ENCODE data around the gene AIG1.
A peak's percentile ranks its signal among the peaks of the same experiment; 100 is the strongest.
"Not testable (repeated sequence)": the region's sequence is repeated elsewhere in the genome, so short reads cannot be mapped to it uniquely, and the experiment has no call there.

AIG1 gene

DNA sequence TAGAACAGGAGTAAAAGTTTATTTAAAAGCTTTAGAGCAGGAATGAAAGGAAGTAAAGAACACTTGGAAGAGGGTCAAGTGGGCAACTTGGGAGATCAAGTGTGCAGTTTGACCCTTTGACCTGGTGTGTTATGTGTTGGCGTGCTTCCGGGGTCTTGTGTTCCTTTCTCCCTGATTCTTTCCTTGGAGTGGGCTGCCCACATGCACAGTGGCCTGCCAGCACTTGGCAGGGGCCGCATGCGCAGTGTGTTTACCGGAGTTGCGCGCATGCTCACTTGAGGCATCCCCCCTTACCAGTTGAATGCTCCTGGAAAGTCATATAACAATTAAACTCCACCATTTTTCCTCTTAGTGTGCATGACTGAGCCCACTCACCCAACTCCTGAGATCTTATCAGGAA lies 229.5 kb downstream of the AIG1 start:
- no peak overlapping the region for H3K27ac Mint-ChIP-seq
- no peaks in the 10 kb centered on the region for H3K4me1 Mint-ChIP-seq
- DNase-seq (no peak), ATAC-seq (no peak)
- no peaks in the 10 kb centered on the region for H3K9me3 Mint-ChIP-seq
- no peaks in the 10 kb centered on the region for H3K27me3 Mint-ChIP-seq
- H3K36me3 Mint-ChIP-seq (ENCODE audit: low read depth): no peaks in the 10 kb centered on the region
- no peak overlapping the region for H3K4me3 Mint-ChIP-seq

DNA sequence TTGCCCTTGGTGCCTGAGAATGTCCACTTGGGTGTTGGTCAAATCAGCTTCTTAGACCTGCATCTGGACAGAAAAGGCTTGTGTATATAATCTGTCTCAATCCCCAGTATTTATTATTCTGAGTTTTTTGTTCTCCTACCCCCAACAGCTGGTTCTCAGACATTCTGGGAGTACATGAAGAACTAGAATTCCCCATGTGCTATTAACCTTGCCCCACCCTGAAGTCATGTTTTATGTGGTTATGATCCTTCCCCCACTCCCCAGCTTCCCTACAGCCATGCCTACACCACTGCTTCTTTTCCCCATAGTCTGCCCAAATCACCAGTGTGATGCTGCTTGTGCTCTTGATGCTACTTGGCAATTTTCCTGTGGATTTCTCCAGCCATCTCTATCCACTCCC lies 232.8 kb downstream of the AIG1 start:
- no peak for DNase-seq
- H3K27me3 Mint-ChIP-seq: no peaks in the 10 kb centered on the region
- H3K27ac Mint-ChIP-seq: no peak overlapping the region
- no peaks in the 10 kb centered on the region for H3K36me3 Mint-ChIP-seq (ENCODE audit: low read depth)
- no peak overlapping the region for H3K4me3 Mint-ChIP-seq
- H3K4me1 Mint-ChIP-seq: no peaks in the 10 kb centered on the region
- no peaks in the 10 kb centered on the region for H3K9me3 Mint-ChIP-seq
- ATAC-seq: no peak

DNA sequence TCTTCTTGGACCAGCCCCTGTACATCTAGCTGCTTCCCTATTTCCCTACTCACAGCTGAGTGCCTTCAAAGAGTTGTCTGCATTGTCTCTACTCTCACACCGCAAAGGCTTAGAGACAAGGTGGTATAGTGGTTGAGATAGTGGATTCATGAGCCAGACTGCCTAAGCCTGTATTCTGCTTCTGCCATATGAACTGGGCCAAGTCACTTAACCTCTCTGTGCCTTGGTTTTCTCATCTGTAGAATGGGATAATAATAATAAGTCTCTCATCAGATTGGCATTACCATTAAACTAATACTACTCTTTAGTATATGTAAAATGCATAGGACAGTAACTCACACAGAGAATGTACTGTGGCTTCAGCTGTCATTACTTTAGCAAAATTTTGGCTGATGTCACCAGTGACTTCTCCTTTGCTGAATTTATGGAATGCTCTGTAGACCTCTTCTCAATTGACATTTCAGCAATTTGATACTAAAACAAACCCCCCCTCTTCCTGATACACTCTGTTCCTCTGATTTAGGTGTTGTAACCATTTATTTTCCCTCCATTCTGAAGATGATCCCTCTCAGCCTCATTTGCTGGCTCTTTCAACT lies 233.7 kb downstream of the AIG1 start:
- Mint-ChIP-seq H3K27me3 (no peaks in the 10 kb centered on the region), H3K36me3 (ENCODE audit: low read depth) (no peaks in the 10 kb centered on the region), H3K4me3 (no peak overlapping the region), H3K27ac (no peak overlapping the region), H3K4me1 (no peaks in the 10 kb centered on the region), H3K9me3 (no peaks in the 10 kb centered on the region)
- no peak for DNase-seq
- ATAC-seq: no peak

DNA sequence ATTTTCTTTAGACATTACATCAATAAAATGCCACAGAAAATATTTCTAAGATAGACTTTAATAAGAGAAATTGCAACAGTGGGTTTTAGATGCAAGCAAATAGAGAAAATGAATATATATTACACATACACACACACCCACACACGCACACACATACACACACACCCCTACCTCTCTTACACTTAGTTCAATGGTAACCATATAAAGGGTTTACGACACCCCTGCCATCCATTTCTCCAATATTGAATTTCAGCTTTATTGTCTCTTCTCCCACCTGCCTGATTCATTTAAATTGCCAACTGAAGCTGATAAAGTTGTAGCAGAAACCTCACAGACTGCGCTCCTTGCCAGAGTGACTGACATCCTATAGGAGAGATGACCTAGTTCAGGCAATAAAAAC lies 235.2 kb downstream of the AIG1 start:
- H3K9me3 Mint-ChIP-seq: no peaks in the 10 kb centered on the region
- DNase-seq (no peak), ATAC-seq (no peak)
- H3K4me1 Mint-ChIP-seq: no peaks in the 10 kb centered on the region
- H3K4me3 Mint-ChIP-seq: no peak overlapping the region
- H3K36me3 Mint-ChIP-seq (ENCODE audit: low read depth): no peaks in the 10 kb centered on the region
- no peaks in the 10 kb centered on the region for H3K27me3 Mint-ChIP-seq
- H3K27ac Mint-ChIP-seq: no peak overlapping the region

DNA sequence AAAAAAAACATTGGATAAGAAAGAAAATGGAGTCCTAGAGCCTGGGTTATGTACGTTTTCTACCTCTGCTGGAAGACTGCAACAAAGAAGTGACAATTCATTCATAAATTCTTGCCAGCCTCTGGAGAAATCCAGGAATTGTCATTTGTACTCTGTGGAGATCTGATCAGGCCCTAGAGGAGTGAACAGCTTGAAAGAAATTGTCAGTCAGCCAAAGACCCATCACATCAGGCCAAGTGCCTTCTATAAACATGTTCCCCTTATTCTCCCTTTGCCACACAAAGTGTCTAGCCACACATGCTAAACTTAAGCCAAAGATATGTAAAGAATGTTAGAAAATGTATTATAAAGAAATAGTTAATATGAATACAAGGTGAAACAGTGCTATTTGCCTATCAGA lies 237.4 kb downstream of the AIG1 start:
- H3K36me3 Mint-ChIP-seq (ENCODE audit: low read depth): no peaks in the 10 kb centered on the region
- H3K27ac Mint-ChIP-seq: no peak overlapping the region
- DNase-seq (no peak), ATAC-seq (no peak)
- no peak overlapping the region for H3K4me3 Mint-ChIP-seq
- no peaks in the 10 kb centered on the region for H3K27me3 Mint-ChIP-seq
- no peaks in the 10 kb centered on the region for H3K4me1 Mint-ChIP-seq
- no peaks in the 10 kb centered on the region for H3K9me3 Mint-ChIP-seq

DNA sequence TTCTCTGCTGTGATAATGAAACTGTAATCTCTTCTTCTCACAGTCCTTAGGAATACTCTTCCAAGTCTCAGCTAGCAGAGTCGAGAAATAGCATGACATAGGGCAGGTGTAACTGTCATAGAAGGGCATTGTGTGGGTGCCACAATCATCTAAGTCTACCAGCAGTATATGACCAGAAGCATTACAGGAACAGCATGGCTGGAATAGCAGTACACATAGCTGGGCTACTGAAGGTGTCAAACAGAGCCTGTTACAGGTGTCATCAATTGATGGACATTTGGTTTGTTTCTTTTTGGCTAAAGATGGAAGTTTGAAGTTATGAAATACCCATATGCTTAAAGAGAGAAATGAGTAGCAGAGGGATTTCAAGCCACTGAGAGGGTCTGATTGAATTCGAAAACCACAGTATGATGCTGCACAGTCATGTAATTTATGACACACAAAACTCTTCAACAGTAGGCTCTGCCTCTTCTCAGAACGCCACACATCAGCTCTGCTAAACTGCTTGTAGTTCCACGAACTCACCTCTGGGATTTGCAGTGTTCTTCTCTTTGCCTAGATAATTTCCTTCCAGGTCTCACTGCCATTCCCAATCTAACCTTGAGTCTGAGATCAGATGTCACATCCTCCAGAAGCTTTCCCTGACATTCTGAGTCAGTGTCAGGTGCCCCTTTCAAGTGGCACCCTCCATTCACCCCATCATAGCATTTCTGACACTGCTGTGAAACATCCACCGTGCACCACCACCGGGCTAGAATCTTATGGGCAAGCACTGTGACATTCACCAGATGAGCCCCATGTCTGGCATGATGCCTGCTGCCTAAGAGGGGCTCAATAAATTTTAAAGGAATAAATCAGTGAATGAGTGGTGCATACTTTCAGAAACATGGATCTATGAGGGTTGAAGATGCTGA lies 238.8 kb downstream of the AIG1 start:
- no peaks in the 10 kb centered on the region for H3K4me1 Mint-ChIP-seq
- no peaks in the 10 kb centered on the region for H3K27me3 Mint-ChIP-seq
- H3K4me3 Mint-ChIP-seq: no peak overlapping the region
- no peaks in the 10 kb centered on the region for H3K36me3 Mint-ChIP-seq (ENCODE audit: low read depth)
- no peaks in the 10 kb centered on the region for H3K9me3 Mint-ChIP-seq
- no peak overlapping the region for H3K27ac Mint-ChIP-seq
- ATAC-seq (peak; percentile 54), DNase-seq (no peak)

DNA sequence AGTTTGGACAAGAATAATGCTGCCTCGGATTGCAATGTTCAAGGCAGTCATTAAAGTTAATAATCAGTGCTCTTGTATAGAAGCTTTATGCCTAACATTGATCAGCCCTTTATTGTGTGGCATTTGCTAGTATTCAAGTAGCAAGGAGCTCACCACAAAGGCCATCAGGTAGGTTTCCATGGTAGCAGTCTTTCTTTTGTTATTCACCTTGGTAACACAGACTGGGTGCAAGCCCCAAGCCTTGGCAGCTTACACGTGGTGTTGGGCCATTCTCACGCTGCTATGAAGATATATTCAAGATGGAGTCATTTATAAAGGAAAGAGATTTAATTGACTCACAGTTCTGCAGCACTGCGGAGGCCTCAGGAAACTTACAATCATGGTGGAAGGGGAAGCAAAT lies 240.5 kb downstream of the AIG1 start:
- no peak for DNase-seq
- H3K4me3 Mint-ChIP-seq: no peak overlapping the region
- no peaks in the 10 kb centered on the region for H3K36me3 Mint-ChIP-seq (ENCODE audit: low read depth)
- ATAC-seq: no peak
- H3K9me3 Mint-ChIP-seq: no peaks in the 10 kb centered on the region
- H3K27ac Mint-ChIP-seq: no peak overlapping the region
- no peaks in the 10 kb centered on the region for H3K4me1 Mint-ChIP-seq
- no peaks in the 10 kb centered on the region for H3K27me3 Mint-ChIP-seq

DNA sequence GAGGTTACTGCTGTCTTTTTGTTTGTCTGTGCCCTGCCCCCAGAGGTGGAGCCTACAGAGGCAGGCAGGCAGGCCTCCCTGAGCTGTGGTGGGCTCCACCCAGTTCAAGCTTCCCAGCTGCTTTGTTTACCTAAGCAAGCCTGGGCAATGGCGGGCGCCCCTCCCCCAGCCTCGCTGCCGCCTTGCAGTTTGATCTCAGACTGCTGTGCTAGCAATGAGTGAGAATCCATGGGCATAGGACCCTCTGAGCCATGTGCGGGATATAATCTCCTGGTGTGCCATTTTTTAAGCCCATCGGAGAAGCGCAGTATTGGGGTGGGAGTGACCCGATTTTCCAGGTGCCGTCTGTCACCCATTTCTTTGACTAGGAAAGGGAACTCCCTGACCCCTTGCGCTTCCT lies 247.1 kb downstream of the AIG1 start:
- H3K4me3 Mint-ChIP-seq; H3K4me1 Mint-ChIP-seq; H3K27ac Mint-ChIP-seq; H3K36me3 Mint-ChIP-seq (ENCODE audit: low read depth); ATAC-seq; DNase-seq; H3K27me3 Mint-ChIP-seq: not testable (repeated sequence)
- peaks cover 16% of the 10 kb centered on the region for H3K9me3 Mint-ChIP-seq

DNA sequence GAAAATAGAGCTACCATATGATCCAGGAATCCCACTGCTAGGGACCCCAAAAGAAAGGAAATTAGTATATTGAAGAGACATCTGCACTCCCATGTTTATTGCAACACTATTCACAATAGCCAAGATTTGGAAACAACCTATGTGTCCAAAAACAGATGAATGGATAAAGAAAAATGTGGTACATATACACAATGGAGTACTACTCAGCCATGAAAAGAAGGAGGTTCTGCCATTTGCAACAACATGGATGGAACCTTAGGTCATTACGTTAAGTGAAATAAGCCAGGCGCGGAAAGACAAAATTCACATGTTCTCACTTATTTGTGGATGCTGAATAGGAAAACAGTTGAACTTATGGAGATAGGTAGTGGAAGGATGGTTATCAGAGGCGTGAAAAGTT lies 252.5 kb downstream of the AIG1 start:
- H3K27me3 Mint-ChIP-seq: peaks cover 3% of the 10 kb centered on the region
- no peak overlapping the region for H3K27ac Mint-ChIP-seq
- no peaks in the 10 kb centered on the region for H3K4me1 Mint-ChIP-seq
- no peak overlapping the region for H3K4me3 Mint-ChIP-seq
- ATAC-seq (no peak), DNase-seq (no peak)
- peaks cover 45% of the 10 kb centered on the region for H3K9me3 Mint-ChIP-seq
- H3K36me3 Mint-ChIP-seq (ENCODE audit: low read depth): peaks cover 4% of the 10 kb centered on the region

DNA sequence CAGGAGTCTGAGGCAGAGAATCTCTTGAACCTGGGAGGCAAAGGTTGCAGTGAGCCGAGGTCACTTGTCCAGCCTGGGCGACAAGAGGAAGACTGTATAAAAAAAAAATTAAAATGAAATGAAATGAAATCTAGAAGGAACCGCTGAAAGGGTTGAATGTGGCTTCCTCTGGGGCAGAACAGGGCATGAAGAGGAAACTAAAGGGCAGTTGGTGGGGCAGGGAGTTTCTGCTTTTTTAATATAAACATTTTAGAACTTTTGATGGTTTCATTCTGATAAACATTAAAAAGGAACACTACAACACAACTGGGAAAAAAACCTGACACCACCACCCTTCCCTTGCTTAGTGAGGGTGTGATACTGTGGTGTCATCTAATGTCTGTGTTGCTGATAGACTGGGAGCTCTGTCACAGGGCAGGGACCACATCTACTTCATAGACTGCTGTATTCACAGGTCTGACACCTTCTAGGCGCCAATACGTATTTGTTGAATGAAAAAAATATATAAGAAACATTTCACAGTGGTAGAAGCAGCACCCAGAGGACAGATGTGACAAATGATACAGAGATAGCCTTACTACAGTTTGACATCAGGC lies 260.9 kb downstream of the AIG1 start:
- Mint-ChIP-seq H3K4me1 (no peaks in the 10 kb centered on the region), H3K36me3 (ENCODE audit: low read depth) (peaks cover 2% of the 10 kb centered on the region), H3K27me3 (no peaks in the 10 kb centered on the region), H3K9me3 (peaks cover 24% of the 10 kb centered on the region), H3K27ac (no peak overlapping the region), H3K4me3 (no peak overlapping the region)
- ATAC-seq (no peak), DNase-seq (no peak)

DNA sequence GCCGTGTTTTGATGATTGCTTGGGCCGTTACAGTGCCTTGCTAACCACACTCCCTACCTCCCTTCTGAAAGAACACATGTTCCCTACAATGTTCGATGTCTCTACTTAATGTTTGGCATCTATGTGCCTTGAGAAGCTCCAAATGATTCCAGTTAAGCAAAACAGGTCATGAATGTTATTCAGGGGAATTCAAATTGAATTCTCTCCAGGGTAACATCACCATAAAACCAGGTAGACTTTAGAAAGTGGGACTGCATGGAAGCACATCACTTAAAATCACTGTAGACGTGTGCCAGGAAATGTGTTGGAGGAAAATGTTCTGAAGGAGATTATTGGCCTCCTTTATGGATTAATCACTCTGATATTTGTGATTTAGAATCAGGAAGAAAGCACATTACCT lies 261.7 kb downstream of the AIG1 start:
- Mint-ChIP-seq H3K4me1 (no peaks in the 10 kb centered on the region), H3K27me3 (no peaks in the 10 kb centered on the region), H3K4me3 (no peak overlapping the region), H3K9me3 (peaks cover 16% of the 10 kb centered on the region), H3K27ac (no peak overlapping the region), H3K36me3 (ENCODE audit: low read depth) (no peaks in the 10 kb centered on the region)
- ATAC-seq (no peak), DNase-seq (no peak)

DNA sequence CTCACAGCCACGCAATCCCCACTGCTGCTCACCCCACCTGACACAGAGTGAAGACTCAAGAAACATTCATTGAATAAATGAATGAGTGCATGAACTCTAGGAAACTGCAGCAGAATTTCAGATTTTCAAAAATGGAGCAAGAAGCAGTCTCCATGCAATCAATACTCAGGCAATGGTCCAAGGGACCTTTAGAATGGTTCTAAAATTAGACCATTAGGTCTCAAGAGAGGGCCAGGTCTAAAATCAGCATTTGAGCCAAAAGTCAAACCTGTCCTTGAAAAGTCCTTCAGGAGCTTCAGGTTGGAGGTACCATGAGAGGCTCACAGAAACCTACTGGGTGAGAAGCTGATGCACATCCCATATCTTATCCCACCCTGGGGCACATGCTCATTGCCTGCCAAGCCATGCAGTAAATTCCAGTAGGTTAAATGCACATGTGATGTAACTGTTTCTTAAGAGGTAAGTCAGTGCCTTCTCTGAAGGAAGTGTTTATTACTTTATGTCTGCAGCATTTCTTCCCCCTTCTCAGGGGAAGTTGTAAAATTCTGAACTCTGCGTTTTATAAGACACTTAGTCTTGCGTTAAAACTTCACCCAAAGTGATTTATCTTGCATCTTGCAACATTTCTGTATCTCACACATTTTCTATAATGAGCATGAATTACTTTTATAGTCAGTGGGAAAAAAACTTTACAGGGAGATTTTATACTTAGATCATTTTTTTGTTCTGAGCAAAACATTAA lies 263.2 kb downstream of the AIG1 start:
- no peak overlapping the region for H3K27ac Mint-ChIP-seq
- no peak overlapping the region for H3K4me3 Mint-ChIP-seq
- no peaks in the 10 kb centered on the region for H3K4me1 Mint-ChIP-seq
- no peak for ATAC-seq
- H3K27me3 Mint-ChIP-seq: no peaks in the 10 kb centered on the region
- no peaks in the 10 kb centered on the region for H3K36me3 Mint-ChIP-seq (ENCODE audit: low read depth)
- no peak for DNase-seq
- peaks cover 10% of the 10 kb centered on the region for H3K9me3 Mint-ChIP-seq

DNA sequence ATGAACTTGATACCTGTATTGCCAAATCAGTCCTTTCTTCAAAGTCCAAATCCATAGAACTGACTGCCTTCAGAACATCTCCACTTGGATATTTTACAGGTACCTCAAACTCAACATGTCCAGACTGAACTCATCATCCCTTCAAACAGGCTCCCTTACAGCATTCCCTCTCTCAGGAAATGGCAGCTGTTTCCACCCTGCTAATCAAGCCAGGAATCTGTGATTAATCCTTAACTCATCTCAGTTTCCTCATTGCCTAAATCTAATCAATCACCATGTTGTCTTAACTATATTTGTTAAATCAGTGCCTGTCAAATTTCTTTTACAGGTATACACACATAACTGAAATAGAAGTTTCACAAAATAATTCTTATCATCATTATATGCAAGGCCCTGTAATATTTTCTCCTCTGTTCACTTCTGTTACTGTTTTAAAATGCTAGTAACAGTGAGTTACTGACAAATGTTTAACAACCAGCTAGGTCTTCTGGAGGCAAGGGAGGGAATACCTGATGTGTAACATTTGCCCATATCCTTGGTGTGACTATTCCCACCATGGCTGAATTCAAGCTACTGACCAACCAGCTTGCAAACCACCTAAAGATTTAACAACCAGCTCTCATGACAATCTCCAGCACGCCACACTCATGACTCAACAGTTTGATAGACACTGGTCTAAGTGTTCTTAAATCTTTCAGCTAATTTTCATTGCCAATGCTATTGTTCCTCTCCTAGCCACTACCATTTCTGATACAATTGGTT lies 264.9 kb downstream of the AIG1 start:
- ATAC-seq (no peak), DNase-seq (no peak)
- H3K4me1 Mint-ChIP-seq: no peaks in the 10 kb centered on the region
- H3K9me3 Mint-ChIP-seq: no peaks in the 10 kb centered on the region
- H3K27ac Mint-ChIP-seq: no peak overlapping the region
- H3K36me3 Mint-ChIP-seq (ENCODE audit: low read depth): no peaks in the 10 kb centered on the region
- H3K27me3 Mint-ChIP-seq: no peaks in the 10 kb centered on the region
- H3K4me3 Mint-ChIP-seq: no peak overlapping the region

DNA sequence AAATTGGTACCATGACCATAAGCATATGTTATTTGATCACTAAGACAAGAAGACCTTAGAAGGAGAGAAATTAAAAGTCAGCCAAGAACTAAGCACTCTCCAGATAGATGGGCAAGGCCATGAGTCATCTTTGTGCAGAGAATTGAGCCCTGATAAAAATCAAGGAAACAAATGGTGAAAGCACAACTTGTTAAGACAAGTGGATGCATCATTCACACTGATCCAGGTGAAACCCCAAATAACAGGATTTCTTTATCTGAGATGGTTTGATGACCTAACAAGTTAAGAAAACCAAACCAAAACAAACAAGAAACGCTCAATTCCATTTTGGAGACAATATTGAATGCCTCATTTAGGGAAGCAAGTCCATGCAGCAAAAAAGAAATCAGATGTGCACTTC lies 268.2 kb downstream of the AIG1 start:
- no peak for ATAC-seq
- peaks cover 4% of the 10 kb centered on the region for H3K9me3 Mint-ChIP-seq
- H3K4me1 Mint-ChIP-seq: peaks cover 2% of the 10 kb centered on the region
- H3K4me3 Mint-ChIP-seq: no peak overlapping the region
- H3K27ac Mint-ChIP-seq: no peak overlapping the region
- DNase-seq: no peak
- no peaks in the 10 kb centered on the region for H3K36me3 Mint-ChIP-seq (ENCODE audit: low read depth)
- H3K27me3 Mint-ChIP-seq: no peaks in the 10 kb centered on the region

All from activated naive CD8-positive, alpha-beta T cell treated with anti-CD3 and anti-CD28 coated beads, Interleukin-2, amount 50 U/mL, for 24 hours (primary cell).